IMR-90 (cell line): ENCODE data around the gene TENT4B.
"Not testable (repeated sequence)": the region's sequence is repeated elsewhere in the genome, so short reads cannot be mapped to it uniquely, and the experiment has no call there.

Experiments used
- ELK1 ChIP-seq: fragments of 150-350 bp; IDR thresholded peaks from 2 replicates; pipeline ENCODE4 v1.6.1; 2016; ENCODE audit warnings: low read depth, mild to moderate bottlenecking, low read length, moderate library complexity, borderline replicate concordance
- MXI1 ChIP-seq: IDR thresholded peaks from 2 replicates; pipeline ENCODE4 v1.6.1; 2012; ENCODE audit warnings: low read depth, mild to moderate bottlenecking, low read length, moderate library complexity, borderline replicate concordance
- POLR2A ChIP-seq: IDR thresholded peaks from 2 replicates; pipeline ENCODE4 v1.6.1; 2012; ENCODE audit warnings: mild to moderate bottlenecking, low read depth, low read length
- RAD21 ChIP-seq: IDR thresholded peaks from 2 replicates; pipeline ENCODE4 v1.6.1; 2012; ENCODE audit warnings: low read length, improper control_type of control experiment
- RFX5 ChIP-seq: IDR thresholded peaks from 2 replicates; pipeline ENCODE4 v1.8.0; 2012; ENCODE audit warnings: low read depth, mild to moderate bottlenecking, low read length, moderate library complexity
- USF2 ChIP-seq: fragments of 150-350 bp; IDR thresholded peaks from 2 replicates; pipeline ENCODE4 v1.6.1; 2017; ENCODE audit warnings: mild to moderate bottlenecking, antibody characterized with exemption, low read length, low read depth
- TF ChIP-seq, protein P1 (sequence below): conservative IDR thresholded peaks from 2 replicates; pipeline ENCODE4 v1.5.1; 2012; ENCODE audit warnings: mild to moderate bottlenecking, low read depth, low read length, improper control_type of control experiment

DNA sequence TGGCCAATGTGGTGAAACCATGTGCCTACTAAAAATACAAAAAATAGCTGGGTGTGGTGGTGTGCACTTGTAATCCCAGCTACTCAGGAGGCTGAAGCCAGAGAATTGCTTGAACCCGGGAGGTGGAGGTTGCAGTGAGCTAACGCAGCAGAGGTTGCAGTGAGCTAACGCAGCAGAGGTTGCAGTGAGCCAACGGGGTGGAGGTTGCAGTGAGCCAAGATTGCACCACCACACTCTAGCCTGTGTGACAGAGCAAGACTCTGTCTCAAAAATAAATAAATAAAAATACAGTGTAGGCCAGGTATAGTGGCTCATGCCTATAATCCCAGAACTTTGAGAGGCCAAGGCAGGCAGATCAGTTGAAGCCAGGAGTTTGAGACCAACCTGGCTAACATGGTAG lies 18.7 kb downstream of the TENT4B start:
- TF ChIP-seq, protein P1, sequence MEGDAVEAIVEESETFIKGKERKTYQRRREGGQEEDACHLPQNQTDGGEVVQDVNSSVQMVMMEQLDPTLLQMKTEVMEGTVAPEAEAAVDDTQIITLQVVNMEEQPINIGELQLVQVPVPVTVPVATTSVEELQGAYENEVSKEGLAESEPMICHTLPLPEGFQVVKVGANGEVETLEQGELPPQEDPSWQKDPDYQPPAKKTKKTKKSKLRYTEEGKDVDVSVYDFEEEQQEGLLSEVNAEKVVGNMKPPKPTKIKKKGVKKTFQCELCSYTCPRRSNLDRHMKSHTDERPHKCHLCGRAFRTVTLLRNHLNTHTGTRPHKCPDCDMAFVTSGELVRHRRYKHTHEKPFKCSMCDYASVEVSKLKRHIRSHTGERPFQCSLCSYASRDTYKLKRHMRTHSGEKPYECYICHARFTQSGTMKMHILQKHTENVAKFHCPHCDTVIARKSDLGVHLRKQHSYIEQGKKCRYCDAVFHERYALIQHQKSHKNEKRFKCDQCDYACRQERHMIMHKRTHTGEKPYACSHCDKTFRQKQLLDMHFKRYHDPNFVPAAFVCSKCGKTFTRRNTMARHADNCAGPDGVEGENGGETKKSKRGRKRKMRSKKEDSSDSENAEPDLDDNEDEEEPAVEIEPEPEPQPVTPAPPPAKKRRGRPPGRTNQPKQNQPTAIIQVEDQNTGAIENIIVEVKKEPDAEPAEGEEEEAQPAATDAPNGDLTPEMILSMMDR, result not testable (repeated sequence)
- TF ChIP-seq RAD21, POLR2A, RFX5, MXI1, ELK1, USF2: not testable (repeated sequence)
